ENCODE data around the gene TXK. TPM values are rescaled to one million over a fixed set of nuclear protein-coding genes. Genes with fewer than 3 reads are reported as not detected.

Gene TXK
- total and polyA plus RNA-seq, 2 of the 13 experiments (the other 11 are each of a cell fraction or from before 2014, with no cell fraction given), result not detected

DNA sequence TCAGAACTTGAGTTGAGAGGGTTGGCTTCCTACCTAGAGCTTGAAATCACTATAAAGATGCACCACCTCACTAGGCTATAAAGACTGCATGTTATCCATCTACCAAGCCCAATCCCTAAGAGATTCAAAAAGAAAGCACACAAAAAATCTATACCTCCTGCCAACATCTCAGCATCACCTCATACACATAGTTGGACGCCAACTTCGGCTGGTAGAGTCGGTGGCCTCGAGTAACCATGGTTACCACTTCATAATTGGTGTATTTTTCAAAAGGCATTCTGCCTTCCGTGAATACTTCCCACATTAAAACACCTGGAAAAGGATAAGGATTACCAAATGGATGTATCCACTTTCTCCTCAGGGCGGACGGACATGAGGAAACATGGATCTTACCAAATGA lies 4.5 kb upstream of the TXK start:
- H3K4me2 ChIP-seq (ENCODE audit: low read depth, low read length), result no peak overlapping the region
- ChIA-PET POLR2A (no interaction called here), CTCF (ENCODE audit: low intra/inter-chr PET ratio, low total read pairs) (no interaction called here)
- no peaks in the 10 kb centered on the region for H3K27me3 ChIP-seq (ENCODE audit: control insufficient read depth in 1 of 2, insufficient read depth in 2 of 2, low read length in 2 of 2)
- TF ChIP-seq CHCHD3 (CRISPR knock-in tag; IDR thresholded peaks at IDR 0.05) (no peak), KDM1A (CRISPR knock-in tag; IDR thresholded peaks at IDR 0.05) (no peak), RFX1 (IDR thresholded peaks at IDR 0.05) (peak; percentile 12; the same call in 1 of the 2 replicates), RNF2 (conservative IDR thresholded peaks at IDR 0.05; ENCODE audit: low read depth) (no peak), PCBP2 (optimal IDR thresholded peaks at IDR 0.05; ENCODE audit: low read depth, low read length, poor library complexity, severe bottlenecking) (no peak)
- TF ChIP-seq, protein P1, sequence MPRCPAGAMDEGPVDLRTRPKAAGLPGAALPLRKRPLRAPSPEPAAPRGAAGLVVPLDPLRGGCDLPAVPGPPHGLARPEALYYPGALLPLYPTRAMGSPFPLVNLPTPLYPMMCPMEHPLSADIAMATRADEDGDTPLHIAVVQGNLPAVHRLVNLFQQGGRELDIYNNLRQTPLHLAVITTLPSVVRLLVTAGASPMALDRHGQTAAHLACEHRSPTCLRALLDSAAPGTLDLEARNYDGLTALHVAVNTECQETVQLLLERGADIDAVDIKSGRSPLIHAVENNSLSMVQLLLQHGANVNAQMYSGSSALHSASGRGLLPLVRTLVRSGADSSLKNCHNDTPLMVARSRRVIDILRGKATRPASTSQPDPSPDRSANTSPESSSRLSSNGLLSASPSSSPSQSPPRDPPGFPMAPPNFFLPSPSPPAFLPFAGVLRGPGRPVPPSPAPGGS (CRISPR knock-in tag; IDR thresholded peaks at IDR 0.05), result no peak
- no peaks in the 10 kb centered on the region for H3K4me1 ChIP-seq (ENCODE audit: insufficient read depth, low read length)
- no peak overlapping the region for H3K27ac ChIP-seq (ENCODE audit: extremely low read length, insufficient read depth, low read length)
- in situ Hi-C loops (cut with HindIII; ENCODE audit: extremely low pct_ligation_motif_present, low pct_unique_long_range_greater_than_20kb), result loop anchor here (10.0 kb wide), 1 partner anchor 406 kb away; no protein-coding TSS in a partner anchor
- no peaks in the 10 kb centered on the region for H3K36me3 ChIP-seq (replicated peaks in 1 of 2; ENCODE audit: control insufficient read depth in 1 of 2, insufficient read depth in 2 of 2, low read length in 2 of 2)
- no TSS peak for BruUV-seq (replicated peaks)
- WGBS (ENCODE audit: low lambda C conversion rate), result 55% methylated on average over 7 of the region's 7 CpGs
- no peaks in the 10 kb centered on the region for H4K20me1 ChIP-seq (ENCODE audit: insufficient read depth, low read length)
- intact Hi-C loops (cut with micrococcal nuclease; ENCODE audit: unreplicated experiment), result no loop called here
- H3K4me3 ChIP-seq (replicated peaks in 1 of 3; ENCODE audit: insufficient read depth in 1 of 3, low read depth in 2 of 3, low read length in 3 of 3), result no peak overlapping the region
- ATAC-seq (no peak), FAIRE-seq (no peak), DNase-seq (ENCODE audit: low spot score) (no peak)
- H3K9me3 ChIP-seq (ENCODE audit: low read length), result no peaks in the 10 kb centered on the region
- H3K9ac ChIP-seq (ENCODE audit: insufficient read depth, low read depth, low read length), result no peak overlapping the region
- no peak overlapping the region for H2AFZ ChIP-seq (ENCODE audit: low read length)
- no peaks in the 10 kb centered on the region for H3K79me2 ChIP-seq (ENCODE audit: insufficient read depth, low read length)

DNA sequence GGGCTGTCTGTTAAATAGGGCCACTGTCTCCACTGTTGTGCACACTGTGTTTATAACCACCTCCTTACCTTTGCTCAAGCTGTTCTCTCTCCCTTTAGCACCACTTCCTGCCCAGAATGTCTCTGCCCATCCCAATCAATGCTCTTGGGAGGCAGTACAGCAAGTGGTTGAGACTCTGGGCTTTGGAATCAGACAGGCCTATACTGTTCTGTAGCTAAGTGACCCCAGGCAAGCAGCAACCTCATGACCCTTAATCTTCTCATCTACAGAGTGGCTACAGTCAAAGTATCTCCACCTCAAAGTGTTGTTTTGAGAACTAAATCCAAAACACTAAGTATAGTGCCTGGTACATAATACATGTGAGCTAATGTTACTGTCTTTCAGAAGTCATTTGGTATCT lies 3.8 kb upstream of the TXK start:
- BruUV-seq (replicated peaks), result no TSS peak
- TF ChIP-seq ZIK1 (CRISPR knock-in tag; IDR thresholded peaks at IDR 0.05; ENCODE audit: borderline replicate concordance, low read depth), result no peak
- no peak for TF ChIP-seq SNAI1 (CRISPR knock-in tag; IDR thresholded peaks at IDR 0.05; ENCODE audit: borderline replicate concordance)
- TF ChIP-seq, protein P2, sequence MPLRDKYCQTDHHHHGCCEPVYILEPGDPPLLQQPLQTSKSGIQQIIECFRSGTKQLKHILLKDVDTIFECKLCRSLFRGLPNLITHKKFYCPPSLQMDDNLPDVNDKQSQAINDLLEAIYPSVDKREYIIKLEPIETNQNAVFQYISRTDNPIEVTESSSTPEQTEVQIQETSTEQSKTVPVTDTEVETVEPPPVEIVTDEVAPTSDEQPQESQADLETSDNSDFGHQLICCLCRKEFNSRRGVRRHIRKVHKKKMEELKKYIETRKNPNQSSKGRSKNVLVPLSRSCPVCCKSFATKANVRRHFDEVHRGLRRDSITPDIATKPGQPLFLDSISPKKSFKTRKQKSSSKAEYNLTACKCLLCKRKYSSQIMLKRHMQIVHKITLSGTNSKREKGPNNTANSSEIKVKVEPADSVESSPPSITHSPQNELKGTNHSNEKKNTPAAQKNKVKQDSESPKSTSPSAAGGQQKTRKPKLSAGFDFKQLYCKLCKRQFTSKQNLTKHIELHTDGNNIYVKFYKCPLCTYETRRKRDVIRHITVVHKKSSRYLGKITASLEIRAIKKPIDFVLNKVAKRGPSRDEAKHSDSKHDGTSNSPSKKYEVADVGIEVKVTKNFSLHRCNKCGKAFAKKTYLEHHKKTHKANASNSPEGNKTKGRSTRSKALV (CRISPR knock-in tag; IDR thresholded peaks at IDR 0.05), result no peak
- TF ChIP-seq ZNF780A (CRISPR knock-in tag; IDR thresholded peaks at IDR 0.05), result no peak
- TF ChIP-seq, protein P3, sequence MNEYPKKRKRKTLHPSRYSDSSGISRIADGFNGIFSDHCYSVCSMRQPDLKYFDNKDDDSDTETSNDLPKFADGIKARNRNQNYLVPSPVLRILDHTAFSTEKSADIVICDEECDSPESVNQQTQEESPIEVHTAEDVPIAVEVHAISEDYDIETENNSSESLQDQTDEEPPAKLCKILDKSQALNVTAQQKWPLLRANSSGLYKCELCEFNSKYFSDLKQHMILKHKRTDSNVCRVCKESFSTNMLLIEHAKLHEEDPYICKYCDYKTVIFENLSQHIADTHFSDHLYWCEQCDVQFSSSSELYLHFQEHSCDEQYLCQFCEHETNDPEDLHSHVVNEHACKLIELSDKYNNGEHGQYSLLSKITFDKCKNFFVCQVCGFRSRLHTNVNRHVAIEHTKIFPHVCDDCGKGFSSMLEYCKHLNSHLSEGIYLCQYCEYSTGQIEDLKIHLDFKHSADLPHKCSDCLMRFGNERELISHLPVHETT (CRISPR knock-in tag; conservative IDR thresholded peaks at IDR 0.05), result no peak
- TF ChIP-seq SMC3 (IDR thresholded peaks at IDR 0.05; ENCODE audit: low read length), result no peak
- no peak for TF ChIP-seq HHEX (CRISPR knock-in tag; IDR thresholded peaks at IDR 0.05)
- TF ChIP-seq GLI4 (CRISPR knock-in tag; IDR thresholded peaks at IDR 0.05; ENCODE audit: borderline replicate concordance), result no peak
- no peak for TF ChIP-seq ZNF10 (CRISPR knock-in tag; IDR thresholded peaks at IDR 0.05; ENCODE audit: borderline replicate concordance, low read depth)
- no peak for TF ChIP-seq ZNF3 (CRISPR knock-in tag; IDR thresholded peaks at IDR 0.05)
- no peak for TF ChIP-seq TCF7 (IDR thresholded peaks at IDR 0.05; ENCODE audit: low read depth)

More for the DNA sequence above, 3.8 kb upstream of the TXK start:
- ATAC-seq (no peak), FAIRE-seq (no peak), DNase-seq (ENCODE audit: low spot score) (no peak)
- Histone ChIP-seq H3K36me3 (replicated peaks in 1 of 2; ENCODE audit: control insufficient read depth in 1 of 2, insufficient read depth in 2 of 2, low read length in 2 of 2) (no peaks in the 10 kb centered on the region), H3K9me3 (ENCODE audit: low read length) (no peaks in the 10 kb centered on the region), H3K4me1 (ENCODE audit: insufficient read depth, low read length) (no peaks in the 10 kb centered on the region), H4K20me1 (ENCODE audit: insufficient read depth, low read length) (no peaks in the 10 kb centered on the region), H2AFZ (ENCODE audit: low read length) (no peak overlapping the region), H3K4me2 (ENCODE audit: low read depth, low read length) (no peak overlapping the region), H3K79me2 (ENCODE audit: insufficient read depth, low read length) (no peaks in the 10 kb centered on the region), H3K27me3 (ENCODE audit: control insufficient read depth in 1 of 2, insufficient read depth in 2 of 2, low read length in 2 of 2) (no peaks in the 10 kb centered on the region), H3K9ac (ENCODE audit: insufficient read depth, low read depth, low read length) (no peak overlapping the region), H3K4me3 (replicated peaks in 1 of 3; ENCODE audit: insufficient read depth in 1 of 3, low read depth in 2 of 3, low read length in 3 of 3) (no peak overlapping the region), H3K27ac (ENCODE audit: extremely low read length, insufficient read depth, low read length) (no peak overlapping the region)
- ChIA-PET POLR2A (no interaction called here), CTCF (ENCODE audit: low intra/inter-chr PET ratio, low total read pairs) (no interaction called here)
- in situ Hi-C loops (cut with HindIII; ENCODE audit: extremely low pct_ligation_motif_present, low pct_unique_long_range_greater_than_20kb), result loop anchor here (10.0 kb wide), 1 partner anchor 407 kb away; no protein-coding TSS in a partner anchor
- intact Hi-C loops (cut with micrococcal nuclease; ENCODE audit: unreplicated experiment), result no loop called here

Data from HepG2 (cell line).